ENCODE results near the gene SEMA4C. TPM values are rescaled to one million over a fixed set of nuclear protein-coding genes. Genes with fewer than 3 reads are reported as not detected.
A peak's percentile ranks its signal among the peaks of the same experiment; 100 is the strongest.

SEMA4C gene
- polyA plus RNA-seq, 2 of the 4 experiments (the other 2 are of a cell fraction): 11.0 to 14.4 TPM

DNA sequence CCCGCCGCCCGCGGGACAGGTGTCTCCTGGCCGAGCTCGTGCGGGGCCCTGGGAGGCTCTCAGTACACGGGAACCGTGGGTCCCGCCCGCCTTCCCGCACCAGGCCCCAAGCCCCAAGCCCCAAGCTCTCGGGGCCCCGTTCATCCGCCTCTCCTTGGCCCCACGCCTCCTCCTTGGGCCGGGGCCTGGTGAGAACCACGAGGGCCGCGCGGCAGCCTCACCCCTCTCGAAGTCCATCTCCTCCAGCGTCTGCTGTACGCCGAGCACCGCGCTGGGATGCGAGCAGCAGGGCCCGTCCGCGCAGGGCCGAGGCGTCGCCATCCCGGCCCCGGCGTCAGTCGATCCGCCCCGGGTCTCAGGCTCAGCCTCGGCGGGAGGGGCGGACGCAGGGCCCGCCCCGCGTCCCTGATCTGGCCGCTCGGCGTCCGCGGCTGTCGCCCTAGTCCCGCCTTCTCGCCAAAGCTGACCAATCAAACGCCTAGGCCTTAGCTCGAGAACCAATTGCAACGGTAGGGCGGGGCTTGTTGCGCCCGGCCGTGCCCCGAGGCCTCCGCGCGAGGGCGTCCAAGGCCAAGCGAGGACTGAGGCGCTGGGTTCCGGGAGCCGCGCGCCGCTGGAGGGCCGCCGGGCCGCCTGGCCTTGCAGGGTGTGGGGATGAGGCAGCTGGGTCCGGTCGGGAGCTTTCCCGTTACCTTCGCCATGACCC lies 12.1 kb downstream of the SEMA4C start, which contains the start of gene ANKRD39 (continued):
- TF ChIP-seq, protein P1, sequence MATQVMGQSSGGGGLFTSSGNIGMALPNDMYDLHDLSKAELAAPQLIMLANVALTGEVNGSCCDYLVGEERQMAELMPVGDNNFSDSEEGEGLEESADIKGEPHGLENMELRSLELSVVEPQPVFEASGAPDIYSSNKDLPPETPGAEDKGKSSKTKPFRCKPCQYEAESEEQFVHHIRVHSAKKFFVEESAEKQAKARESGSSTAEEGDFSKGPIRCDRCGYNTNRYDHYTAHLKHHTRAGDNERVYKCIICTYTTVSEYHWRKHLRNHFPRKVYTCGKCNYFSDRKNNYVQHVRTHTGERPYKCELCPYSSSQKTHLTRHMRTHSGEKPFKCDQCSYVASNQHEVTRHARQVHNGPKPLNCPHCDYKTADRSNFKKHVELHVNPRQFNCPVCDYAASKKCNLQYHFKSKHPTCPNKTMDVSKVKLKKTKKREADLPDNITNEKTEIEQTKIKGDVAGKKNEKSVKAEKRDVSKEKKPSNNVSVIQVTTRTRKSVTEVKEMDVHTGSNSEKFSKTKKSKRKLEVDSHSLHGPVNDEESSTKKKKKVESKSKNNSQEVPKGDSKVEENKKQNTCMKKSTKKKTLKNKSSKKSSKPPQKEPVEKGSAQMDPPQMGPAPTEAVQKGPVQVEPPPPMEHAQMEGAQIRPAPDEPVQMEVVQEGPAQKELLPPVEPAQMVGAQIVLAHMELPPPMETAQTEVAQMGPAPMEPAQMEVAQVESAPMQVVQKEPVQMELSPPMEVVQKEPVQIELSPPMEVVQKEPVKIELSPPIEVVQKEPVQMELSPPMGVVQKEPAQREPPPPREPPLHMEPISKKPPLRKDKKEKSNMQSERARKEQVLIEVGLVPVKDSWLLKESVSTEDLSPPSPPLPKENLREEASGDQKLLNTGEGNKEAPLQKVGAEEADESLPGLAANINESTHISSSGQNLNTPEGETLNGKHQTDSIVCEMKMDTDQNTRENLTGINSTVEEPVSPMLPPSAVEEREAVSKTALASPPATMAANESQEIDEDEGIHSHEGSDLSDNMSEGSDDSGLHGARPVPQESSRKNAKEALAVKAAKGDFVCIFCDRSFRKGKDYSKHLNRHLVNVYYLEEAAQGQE (IDR thresholded peaks at IDR 0.05): peak; percentile 30; the same call in 1 of the 2 replicates
- TF ChIP-seq RCOR1 (IDR thresholded peaks at IDR 0.05; ENCODE audit: low read depth, low read length) (no peak), HOXB5 (CRISPR knock-in tag; IDR thresholded peaks at IDR 0.05) (no peak), PBX3 (IDR thresholded peaks at IDR 0.05) (0 out of 2 replicates have a peak, but pooled peaks have one; percentile 41), JUN (IDR thresholded peaks at IDR 0.05) (peak; percentile 29 to 39; a peak in 1 of 5 replicates)
- TF ChIP-seq, protein P2, sequence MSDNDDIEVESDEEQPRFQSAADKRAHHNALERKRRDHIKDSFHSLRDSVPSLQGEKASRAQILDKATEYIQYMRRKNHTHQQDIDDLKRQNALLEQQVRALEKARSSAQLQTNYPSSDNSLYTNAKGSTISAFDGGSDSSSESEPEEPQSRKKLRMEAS (IDR thresholded peaks at IDR 0.05): peak; percentile 52

DNA sequence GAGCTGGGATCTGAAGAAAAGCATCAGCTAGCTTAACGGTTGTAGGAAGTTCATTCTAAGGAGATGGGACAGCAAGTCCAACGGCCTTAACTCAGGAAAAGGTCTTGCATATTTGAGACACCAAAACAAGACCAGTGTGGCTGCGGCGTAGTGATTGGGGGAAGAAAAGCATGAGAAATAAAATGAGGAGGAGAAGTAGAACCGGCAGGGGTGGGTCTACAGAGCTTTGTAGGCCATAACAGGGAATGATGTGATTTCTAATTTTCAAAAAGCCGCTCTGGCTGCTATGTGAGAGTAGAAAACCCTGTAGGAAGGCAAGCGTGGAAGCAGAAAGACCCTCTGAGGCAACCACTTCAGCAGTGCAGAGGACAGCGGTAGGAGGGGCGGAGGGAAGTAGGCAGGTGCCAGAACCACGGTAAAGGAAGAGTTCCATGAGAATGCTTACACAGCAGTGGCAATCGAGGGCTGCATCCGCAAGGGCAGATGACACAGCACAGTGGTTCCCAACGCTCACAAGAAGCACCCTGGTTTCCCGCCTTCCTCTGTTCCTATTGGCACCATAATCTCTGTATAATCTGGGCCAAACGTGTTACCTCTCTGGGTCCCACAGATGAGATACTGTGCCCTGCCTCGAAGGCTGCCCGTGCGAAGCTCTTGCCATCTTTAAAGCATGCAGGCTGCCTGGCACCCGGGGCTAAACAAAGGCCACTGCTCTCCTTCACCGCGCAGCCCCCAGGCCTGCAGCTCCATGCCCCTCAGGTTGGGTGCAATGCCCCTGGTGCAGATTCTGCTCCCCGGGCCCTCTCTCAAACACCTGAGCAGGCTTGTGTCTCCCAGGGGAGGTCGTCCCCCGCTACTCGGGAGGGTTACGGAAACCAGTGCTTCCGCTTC lies 12.9 kb downstream of the SEMA4C start:
- Histone ChIP-seq H3K9me3 (no peaks in the 10 kb centered on the region), H3K4me1 (peaks cover 27% of the 10 kb centered on the region; the same call in 2 of the 3 replicates), H3K27ac (peak overlapping the region; percentile 82 to 97), H3K4me3 (peak overlapping the region; percentile 63), H3K4me2 (peak overlapping the region; percentile 90)
- ChIA-PET CTCF (interaction anchor here (0.6 to 5.6 kb wide), 53 partner anchors 8 to 317 kb away, joined by 3 to 123 read pairs (median 5); partner anchors contain the start of genes ANKRD23, ANKRD36 and CNNM3), POLR2A (interaction anchor here (1.0 to 2.5 kb wide), 11 partner anchors 9 to 307 kb away, joined by 3 to 30 read pairs (median 4); partner anchors contain the start of genes ANKRD36, CNNM3 and KANSL3)
- 24% methylated on average over 23 of the region's 27 CpGs for WGBS (ENCODE audit: missing lambda C conversion rate)
- ATAC-seq (peak; percentile 16 to 27), DNase-seq (ENCODE audit: low read depth in 1 of 2, low spot score in 1 of 2) (peak in 1 of 2 experiments; percentile 43), FAIRE-seq (no peak)
- TF ChIP-seq MAFK (IDR thresholded peaks at IDR 0.05; ENCODE audit: partially characterized antibody): peak; percentile 48
- no peak for TF ChIP-seq PHF8 (IDR thresholded peaks at IDR 0.05; ENCODE audit: borderline replicate concordance, low read depth)
- TF ChIP-seq, protein P2 (IDR thresholded peaks at IDR 0.05): peak; percentile 51
- TF ChIP-seq HOXB5 (CRISPR knock-in tag; IDR thresholded peaks at IDR 0.05): no peak
- TF ChIP-seq, protein P3, sequence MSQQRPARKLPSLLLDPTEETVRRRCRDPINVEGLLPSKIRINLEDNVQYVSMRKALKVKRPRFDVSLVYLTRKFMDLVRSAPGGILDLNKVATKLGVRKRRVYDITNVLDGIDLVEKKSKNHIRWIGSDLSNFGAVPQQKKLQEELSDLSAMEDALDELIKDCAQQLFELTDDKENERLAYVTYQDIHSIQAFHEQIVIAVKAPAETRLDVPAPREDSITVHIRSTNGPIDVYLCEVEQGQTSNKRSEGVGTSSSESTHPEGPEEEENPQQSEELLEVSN (IDR thresholded peaks at IDR 0.05; ENCODE audit: borderline replicate concordance, low read depth): peak; percentile 54; the same call in 1 of the 2 replicates

DNA sequence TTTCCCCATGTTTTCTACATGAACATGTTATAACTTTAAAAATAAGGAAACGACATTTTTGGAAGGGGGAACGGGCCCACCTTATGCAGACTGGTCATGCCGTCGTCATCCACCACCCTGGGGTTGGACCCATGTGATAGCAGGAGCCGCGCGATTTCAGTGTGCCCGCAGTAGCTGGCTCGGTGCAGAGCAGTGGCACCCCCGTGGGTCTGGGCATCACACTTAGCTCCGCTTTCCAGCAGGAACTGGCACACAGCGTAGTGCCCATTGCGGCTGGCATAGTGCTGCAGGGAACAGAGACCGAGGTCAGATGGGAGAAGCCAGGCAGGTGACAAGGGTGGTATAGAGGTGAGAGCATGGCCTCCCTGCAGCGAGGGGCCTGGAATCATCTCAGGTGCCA lies 16.6 kb downstream of the SEMA4C start:
- no peak for TF ChIP-seq BHLHE40 (IDR thresholded peaks at IDR 0.05; ENCODE audit: low read depth, low read length)
- TF ChIP-seq CHD4 (IDR thresholded peaks at IDR 0.05; ENCODE audit: borderline replicate concordance): no peak
- TF ChIP-seq HMGXB4 (CRISPR knock-in tag; IDR thresholded peaks at IDR 0.05; ENCODE audit: borderline replicate concordance): no peak
- no peak overlapping the region for H3K4me2 ChIP-seq
- CTCF ChIA-PET: interaction anchor here (0.9 to 2.8 kb wide), 5 partner anchors 11 to 259 kb away, joined by 3 to 13 read pairs (median 5); partner anchors contain the start of gene ANKRD36
- peaks cover 6% of the 10 kb centered on the region; the same call in 2 of the 3 replicates for H3K4me1 ChIP-seq
- H3K9me3 ChIP-seq: no peaks in the 10 kb centered on the region
- H3K4me3 ChIP-seq: no peak overlapping the region
- POLR2A ChIA-PET: no interaction called here
- H3K27ac ChIP-seq: no peak overlapping the region
- WGBS (ENCODE audit: missing lambda C conversion rate): 89% methylated on average over 15 of the region's 15 CpGs
- FAIRE-seq (no peak), ATAC-seq (no peak), DNase-seq (ENCODE audit: low read depth in 1 of 2, low spot score in 1 of 2) (no peak)
